ENCODE measurements around the gene FAM83B. TPM values are rescaled to one million over a fixed set of nuclear protein-coding genes. Genes with fewer than 3 reads are reported as not detected.
"Not testable (repeated sequence)": the region's sequence is repeated elsewhere in the genome, so short reads cannot be mapped to it uniquely, and the experiment has no call there.

The FAM83B gene
- total RNA-seq, 2 experiments from 2014 or later: not detected

DNA sequence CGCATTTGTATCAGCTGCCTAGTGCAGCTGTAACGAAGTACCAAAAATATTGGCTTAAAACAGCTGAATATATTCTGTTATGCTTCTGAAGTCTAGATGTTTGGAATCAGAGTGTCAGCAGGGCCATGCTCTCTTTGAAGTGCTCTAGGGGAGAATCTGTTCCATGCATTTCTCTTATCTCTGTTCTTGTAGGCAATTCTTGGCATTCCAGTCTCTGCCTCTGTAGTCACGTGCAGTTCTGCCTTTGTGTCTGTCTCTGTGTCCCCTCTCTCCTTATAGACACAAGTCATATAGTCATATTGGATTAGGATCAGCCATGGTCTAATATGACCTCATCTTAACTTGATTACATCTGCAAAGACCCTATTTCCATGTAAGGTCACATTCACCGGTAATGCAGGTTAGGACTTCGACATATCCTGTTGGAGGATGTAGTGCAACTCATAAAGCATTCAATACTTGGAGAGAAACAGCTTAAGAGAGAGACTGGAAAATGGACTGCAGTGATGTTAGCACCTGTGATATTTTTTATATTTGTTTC lies 18.6 kb downstream of the FAM83B start:
- H3K9me3 Mint-ChIP-seq (ENCODE audit: insufficient read depth): peaks cover 5% of the 10 kb centered on the region
- DNase-seq (no peak), ATAC-seq (no peak)
- H3K36me3 Mint-ChIP-seq (ENCODE audit: low read depth): no peaks in the 10 kb centered on the region
- H3K27ac Mint-ChIP-seq: no peak overlapping the region
- POLR2A ChIA-PET: no interaction called here
- no peaks in the 10 kb centered on the region for H3K27me3 Mint-ChIP-seq (ENCODE audit: low read depth)
- H3K4me1 Mint-ChIP-seq (ENCODE audit: low read depth): no peaks in the 10 kb centered on the region
- CTCF ChIA-PET: no interaction called here
- no peak overlapping the region for H3K4me3 Mint-ChIP-seq

DNA sequence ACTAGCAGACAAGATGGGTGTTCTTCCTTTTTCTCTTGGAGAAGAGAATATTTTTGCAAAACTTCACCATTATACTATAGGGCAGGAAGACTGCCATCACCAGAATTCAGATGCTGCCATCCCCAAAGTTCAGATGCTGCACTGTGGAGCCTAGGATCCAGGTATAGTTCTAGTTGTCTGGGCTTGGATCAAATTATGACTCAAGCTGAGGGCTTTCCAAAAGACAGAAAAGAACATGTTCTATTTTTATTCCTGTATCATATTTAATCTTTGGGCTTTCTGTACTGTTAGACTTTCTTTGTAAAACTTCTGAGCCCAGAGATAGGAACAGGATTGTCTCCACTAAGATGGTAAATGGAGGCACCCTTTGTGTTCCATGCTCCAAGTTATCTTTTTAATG lies 22.0 kb downstream of the FAM83B start:
- Mint-ChIP-seq H3K27ac (no peak overlapping the region), H3K36me3 (ENCODE audit: low read depth) (no peaks in the 10 kb centered on the region), H3K27me3 (ENCODE audit: low read depth) (no peaks in the 10 kb centered on the region), H3K4me1 (ENCODE audit: low read depth) (no peaks in the 10 kb centered on the region), H3K9me3 (ENCODE audit: insufficient read depth) (peaks cover 3% of the 10 kb centered on the region), H3K4me3 (no peak overlapping the region)
- POLR2A ChIA-PET: no interaction called here
- CTCF ChIA-PET: no interaction called here
- DNase-seq (no peak), ATAC-seq (no peak)

DNA sequence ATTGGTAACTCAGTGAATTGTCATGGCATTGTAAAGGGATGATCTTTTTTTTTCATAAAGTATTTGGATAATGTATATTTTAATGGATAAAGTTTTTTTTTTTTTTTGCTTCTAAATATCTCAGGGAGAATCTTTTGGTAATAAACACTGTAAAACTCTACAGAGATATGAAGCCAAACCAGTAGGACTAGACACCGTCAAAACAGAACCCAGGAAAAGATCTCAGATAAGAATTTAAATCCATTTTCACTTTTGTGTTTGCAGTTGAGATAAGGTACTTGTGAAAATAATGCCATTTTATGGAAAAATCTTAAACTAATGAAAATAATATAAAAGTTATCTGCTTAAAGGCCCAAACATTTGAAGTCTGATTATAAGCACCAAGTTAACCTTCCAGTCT lies 27.0 kb downstream of the FAM83B start:
- Mint-ChIP-seq H3K36me3 (ENCODE audit: low read depth) (no peaks in the 10 kb centered on the region), H3K4me3 (no peak overlapping the region), H3K27me3 (ENCODE audit: low read depth) (no peaks in the 10 kb centered on the region), H3K9me3 (ENCODE audit: insufficient read depth) (peaks cover 3% of the 10 kb centered on the region), H3K27ac (no peak overlapping the region), H3K4me1 (ENCODE audit: low read depth) (no peaks in the 10 kb centered on the region)
- ChIA-PET CTCF (interaction anchor here (0.7 kb wide), 1 partner anchor 403 kb away, joined by 3 read pairs; no protein-coding TSS in a partner anchor), POLR2A (no interaction called here)
- no peak for ATAC-seq
- no peak for DNase-seq

DNA sequence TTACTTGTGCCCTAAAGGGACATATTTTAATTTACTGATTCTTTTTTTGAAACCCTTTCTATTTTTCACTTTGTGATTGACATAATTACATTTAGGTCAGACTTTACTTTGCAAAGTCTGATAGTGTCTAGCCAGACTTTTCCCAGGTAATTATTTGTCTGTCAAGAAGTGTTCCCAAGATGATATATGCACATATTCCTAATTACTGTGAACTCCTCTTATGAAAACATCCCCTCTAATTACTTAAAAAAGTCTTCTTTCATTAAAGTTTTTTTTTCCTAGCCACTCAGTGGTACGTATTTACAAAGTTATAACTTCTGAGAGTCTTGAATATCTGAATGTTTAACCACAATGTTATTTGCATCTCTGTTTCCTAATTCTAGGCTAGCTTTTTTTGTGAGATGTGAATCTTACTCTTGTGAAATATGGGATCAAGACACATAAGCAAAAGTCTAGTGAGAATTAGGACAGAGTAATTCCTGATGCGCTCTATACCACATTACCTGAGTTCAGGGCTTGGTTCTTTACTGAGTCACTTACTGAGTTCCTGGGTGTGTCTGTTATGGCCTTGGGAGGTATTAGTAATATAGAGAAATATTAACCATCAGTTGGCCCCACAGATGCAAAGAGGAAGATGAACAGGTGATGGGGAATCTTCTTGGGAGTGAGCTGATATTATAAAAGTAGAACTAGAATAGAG lies 27.9 kb downstream of the FAM83B start:
- DNase-seq (no peak), ATAC-seq (no peak)
- Mint-ChIP-seq H3K27ac (no peak overlapping the region), H3K36me3 (ENCODE audit: low read depth) (no peaks in the 10 kb centered on the region), H3K27me3 (ENCODE audit: low read depth) (no peaks in the 10 kb centered on the region), H3K4me1 (ENCODE audit: low read depth) (no peaks in the 10 kb centered on the region), H3K4me3 (no peak overlapping the region), H3K9me3 (ENCODE audit: insufficient read depth) (peaks cover 3% of the 10 kb centered on the region)
- POLR2A ChIA-PET: no interaction called here
- CTCF ChIA-PET: no interaction called here

DNA sequence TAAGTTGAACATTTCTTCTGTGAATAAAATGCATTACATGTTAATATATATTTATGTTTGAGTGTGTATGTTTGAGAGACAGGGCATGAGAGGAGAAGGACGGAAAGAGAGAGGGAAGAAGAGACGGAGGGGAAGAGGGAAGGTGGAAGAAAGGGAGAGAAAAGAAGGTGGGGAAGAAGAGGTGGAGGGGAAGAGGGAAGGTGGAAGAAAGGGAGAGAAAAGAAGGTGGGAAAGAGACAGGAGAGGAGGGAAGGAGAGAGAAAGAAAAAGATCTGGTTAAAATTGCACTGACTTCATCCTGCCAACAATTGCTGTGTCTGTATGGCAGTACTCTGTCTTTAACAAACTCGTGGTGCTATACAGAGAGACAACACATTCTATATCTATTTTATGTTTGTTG lies 29.0 kb downstream of the FAM83B start:
- H3K27me3 Mint-ChIP-seq (ENCODE audit: low read depth): no peaks in the 10 kb centered on the region
- no peak for ATAC-seq
- no peaks in the 10 kb centered on the region for H3K36me3 Mint-ChIP-seq (ENCODE audit: low read depth)
- peaks cover 3% of the 10 kb centered on the region for H3K9me3 Mint-ChIP-seq (ENCODE audit: insufficient read depth)
- DNase-seq: no peak
- H3K27ac Mint-ChIP-seq: no peak overlapping the region
- CTCF ChIA-PET: no interaction called here
- no peaks in the 10 kb centered on the region for H3K4me1 Mint-ChIP-seq (ENCODE audit: low read depth)
- H3K4me3 Mint-ChIP-seq: no peak overlapping the region
- POLR2A ChIA-PET: no interaction called here

DNA sequence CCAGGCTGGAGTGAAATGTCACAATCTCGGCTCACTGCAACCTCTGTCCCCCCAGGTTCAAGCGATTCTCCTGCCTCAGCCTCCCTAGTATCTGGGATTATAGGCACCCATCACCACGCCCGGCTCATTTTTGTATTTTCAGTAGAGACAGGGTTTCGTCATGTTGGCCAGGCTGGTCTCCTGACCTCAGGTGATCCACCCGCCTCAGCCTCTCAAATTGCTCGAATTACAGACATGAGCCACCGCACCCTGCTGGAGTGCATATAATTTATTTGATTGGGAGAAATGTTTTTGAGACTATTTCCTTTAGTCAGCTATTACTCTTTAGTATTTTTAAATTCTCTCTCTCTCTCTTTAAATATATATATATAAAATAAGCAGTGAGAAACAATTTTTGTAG lies 29.8 kb downstream of the FAM83B start:
- ChIA-PET POLR2A (no interaction called here), CTCF (no interaction called here)
- no peaks in the 10 kb centered on the region for H3K27me3 Mint-ChIP-seq (ENCODE audit: low read depth)
- no peak for ATAC-seq
- H3K36me3 Mint-ChIP-seq (ENCODE audit: low read depth): no peaks in the 10 kb centered on the region
- peaks cover 3% of the 10 kb centered on the region for H3K9me3 Mint-ChIP-seq (ENCODE audit: insufficient read depth)
- no peak for DNase-seq
- no peaks in the 10 kb centered on the region for H3K4me1 Mint-ChIP-seq (ENCODE audit: low read depth)
- H3K4me3 Mint-ChIP-seq: no peak overlapping the region
- no peak overlapping the region for H3K27ac Mint-ChIP-seq

DNA sequence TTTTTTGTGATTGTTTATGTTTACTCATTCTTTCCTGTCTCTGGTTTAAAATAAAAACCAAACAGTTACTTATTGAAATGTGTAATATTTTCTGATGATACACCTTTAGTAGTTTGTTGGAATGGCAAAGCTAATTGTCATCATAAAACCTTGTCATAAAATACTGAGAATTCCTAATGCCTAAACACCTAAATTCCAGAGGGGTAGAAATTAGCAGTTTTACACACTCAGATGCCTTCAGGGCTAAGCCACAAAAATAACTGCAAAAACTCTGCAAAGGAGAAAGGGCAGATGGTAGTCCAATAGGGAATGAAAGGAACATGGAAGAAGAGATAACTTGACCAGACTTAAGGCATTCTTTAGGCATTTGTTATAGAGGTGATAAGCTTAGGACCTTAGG lies 30.3 kb downstream of the FAM83B start:
- H3K4me1 Mint-ChIP-seq (ENCODE audit: low read depth): no peaks in the 10 kb centered on the region

DNA sequence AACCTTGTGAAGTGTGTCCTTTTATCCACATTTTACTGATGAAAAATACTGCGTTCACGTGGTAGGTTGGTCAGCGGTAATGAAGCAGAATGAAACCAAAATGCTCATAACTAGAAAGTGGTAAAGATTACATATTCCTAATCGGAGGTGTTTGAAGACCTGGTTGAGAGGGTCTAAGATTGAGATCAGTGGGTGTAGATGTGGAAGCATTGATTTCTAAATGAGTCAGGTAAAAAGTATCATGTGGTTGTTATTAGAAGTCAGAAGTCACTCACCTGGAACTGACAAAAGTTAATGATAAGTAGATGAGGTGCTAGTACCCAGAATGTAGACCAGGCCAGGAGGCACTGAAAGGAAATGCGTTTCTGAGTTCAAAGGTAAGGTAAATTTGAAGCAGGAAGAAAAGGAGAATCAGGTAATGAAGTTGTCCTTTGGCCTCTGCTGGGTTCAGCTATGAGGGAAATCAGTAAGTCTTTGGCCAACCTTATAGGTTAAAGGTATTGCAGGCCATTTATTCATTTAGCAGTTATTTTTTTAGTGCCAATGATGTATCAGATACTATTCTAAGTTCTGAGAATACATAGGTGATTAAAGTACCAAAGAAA lies 31.2 kb downstream of the FAM83B start:
- ChIA-PET CTCF (no interaction called here), POLR2A (no interaction called here)
- H3K9me3 Mint-ChIP-seq (ENCODE audit: insufficient read depth): no peaks in the 10 kb centered on the region

More for the DNA sequence above, 30.3 kb downstream of the FAM83B start:
- peaks cover 3% of the 10 kb centered on the region for H3K9me3 Mint-ChIP-seq (ENCODE audit: insufficient read depth)
- no peak overlapping the region for H3K27ac Mint-ChIP-seq
- ATAC-seq (no peak), DNase-seq (no peak)
- H3K4me3 Mint-ChIP-seq: no peak overlapping the region
- ChIA-PET POLR2A (no interaction called here), CTCF (no interaction called here)
- no peaks in the 10 kb centered on the region for H3K36me3 Mint-ChIP-seq (ENCODE audit: low read depth)
- no peaks in the 10 kb centered on the region for H3K27me3 Mint-ChIP-seq (ENCODE audit: low read depth)

DNA sequence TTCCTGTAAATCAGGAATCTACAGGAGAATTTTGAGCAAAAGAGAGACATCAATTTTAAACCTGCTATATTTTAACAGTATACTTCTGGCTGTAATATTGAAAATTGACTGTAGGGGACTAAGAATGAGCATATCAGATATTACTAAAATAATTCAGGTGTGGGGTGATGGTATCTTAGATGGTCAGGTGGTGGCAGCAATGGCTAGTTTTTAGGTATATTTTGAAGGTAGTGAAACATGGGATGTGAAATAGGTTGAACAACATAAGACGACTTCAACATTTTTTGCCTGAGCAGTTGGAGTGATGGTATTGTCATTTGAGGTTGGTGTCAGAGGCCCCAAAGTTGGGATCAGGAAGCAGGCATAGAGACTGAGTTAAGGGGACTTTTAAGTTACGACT lies 32.1 kb downstream of the FAM83B start:
- Mint-ChIP-seq H3K4me1 (ENCODE audit: low read depth) (no peaks in the 10 kb centered on the region), H3K36me3 (ENCODE audit: low read depth) (no peaks in the 10 kb centered on the region), H3K9me3 (ENCODE audit: insufficient read depth) (no peaks in the 10 kb centered on the region), H3K4me3 (no peak overlapping the region), H3K27me3 (ENCODE audit: low read depth) (no peaks in the 10 kb centered on the region), H3K27ac (no peak overlapping the region)
- ChIA-PET POLR2A (no interaction called here), CTCF (no interaction called here)
- ATAC-seq (no peak), DNase-seq (no peak)

More for the DNA sequence above, 31.2 kb downstream of the FAM83B start:
- no peak overlapping the region for H3K27ac Mint-ChIP-seq
- no peaks in the 10 kb centered on the region for H3K27me3 Mint-ChIP-seq (ENCODE audit: low read depth)
- DNase-seq (no peak), ATAC-seq (no peak)
- no peak overlapping the region for H3K4me3 Mint-ChIP-seq
- no peaks in the 10 kb centered on the region for H3K4me1 Mint-ChIP-seq (ENCODE audit: low read depth)
- H3K36me3 Mint-ChIP-seq (ENCODE audit: low read depth): no peaks in the 10 kb centered on the region

DNA sequence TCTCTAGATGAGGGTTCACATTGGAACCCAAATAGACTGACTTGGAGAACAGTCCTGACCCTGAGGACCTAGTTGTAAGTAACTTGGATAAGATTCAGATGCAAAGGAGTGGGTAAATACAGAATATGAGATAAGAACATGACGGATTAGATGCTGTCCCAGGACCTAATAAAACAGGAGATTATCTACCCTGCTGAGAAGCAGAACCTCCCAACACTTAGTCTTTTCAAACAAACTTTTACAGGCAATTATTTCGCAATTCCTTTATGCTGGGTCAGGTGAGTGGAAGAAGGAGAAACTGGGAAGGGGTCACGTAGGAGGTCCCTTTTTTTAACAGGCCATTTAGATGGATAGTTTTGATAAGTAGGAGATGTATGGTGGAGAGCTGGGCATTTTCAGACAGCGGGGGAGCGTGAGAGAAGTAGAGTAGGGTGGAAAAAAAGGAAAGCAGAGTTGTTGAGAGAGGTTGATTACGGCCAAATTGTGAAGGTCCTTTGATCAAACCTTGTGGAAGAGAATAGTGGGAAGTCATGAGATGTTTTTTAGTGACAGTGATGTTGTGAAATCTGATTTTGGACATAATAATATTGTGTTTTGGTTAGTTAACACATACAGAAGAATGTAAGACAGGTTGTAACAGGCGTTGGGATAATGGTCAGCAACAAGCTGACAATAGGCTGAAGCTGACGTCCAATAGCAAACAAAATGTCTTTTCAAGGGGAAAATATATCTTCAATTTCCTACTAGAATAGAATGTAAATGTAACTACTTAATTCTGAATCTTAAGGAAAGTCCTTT lies 32.8 kb downstream of the FAM83B start:
- Mint-ChIP-seq H3K9me3 (ENCODE audit: insufficient read depth) (no peaks in the 10 kb centered on the region), H3K4me3 (no peak overlapping the region), H3K27me3 (ENCODE audit: low read depth) (no peaks in the 10 kb centered on the region), H3K4me1 (ENCODE audit: low read depth) (no peaks in the 10 kb centered on the region), H3K36me3 (ENCODE audit: low read depth) (no peaks in the 10 kb centered on the region), H3K27ac (no peak overlapping the region)
- no peak for DNase-seq
- POLR2A ChIA-PET: no interaction called here
- CTCF ChIA-PET: no interaction called here
- ATAC-seq: no peak

DNA sequence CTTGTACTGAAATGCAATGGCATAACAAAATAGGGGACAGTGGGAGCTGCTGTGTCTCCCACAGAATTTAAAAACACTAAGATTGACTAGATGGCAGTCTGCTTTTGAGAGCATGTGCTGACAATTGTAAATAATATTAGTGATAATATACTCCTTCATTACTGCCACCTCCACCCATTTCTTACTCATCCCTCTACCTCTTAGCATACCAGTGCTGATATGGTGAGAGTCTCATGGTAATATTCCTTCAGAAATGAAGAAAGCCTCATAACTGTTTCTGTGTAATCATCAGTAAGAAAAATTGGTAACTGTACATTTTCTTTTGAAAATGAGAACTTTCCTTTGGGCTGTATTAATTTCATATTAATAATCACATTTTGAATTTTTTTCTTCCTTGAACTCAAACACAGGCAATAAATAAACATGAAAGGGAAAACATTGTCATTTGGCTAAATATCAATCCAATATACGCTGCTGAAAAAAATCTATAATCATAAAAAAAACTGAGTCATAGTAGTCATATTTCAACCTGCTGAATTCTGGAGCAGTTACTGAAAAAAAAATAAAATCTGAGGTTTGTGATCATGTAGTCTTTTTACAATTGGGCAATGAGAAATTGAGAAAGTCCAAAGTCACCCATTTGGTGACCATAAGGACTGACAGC lies 34.6 kb downstream of the FAM83B start:
- Mint-ChIP-seq H3K4me3 (no peak overlapping the region), H3K9me3 (ENCODE audit: insufficient read depth) (no peaks in the 10 kb centered on the region), H3K36me3 (ENCODE audit: low read depth) (no peaks in the 10 kb centered on the region), H3K4me1 (ENCODE audit: low read depth) (no peaks in the 10 kb centered on the region), H3K27me3 (ENCODE audit: low read depth) (no peaks in the 10 kb centered on the region), H3K27ac (no peak overlapping the region)
- no peak for DNase-seq
- POLR2A ChIA-PET: no interaction called here
- ATAC-seq: no peak
- CTCF ChIA-PET: no interaction called here

DNA sequence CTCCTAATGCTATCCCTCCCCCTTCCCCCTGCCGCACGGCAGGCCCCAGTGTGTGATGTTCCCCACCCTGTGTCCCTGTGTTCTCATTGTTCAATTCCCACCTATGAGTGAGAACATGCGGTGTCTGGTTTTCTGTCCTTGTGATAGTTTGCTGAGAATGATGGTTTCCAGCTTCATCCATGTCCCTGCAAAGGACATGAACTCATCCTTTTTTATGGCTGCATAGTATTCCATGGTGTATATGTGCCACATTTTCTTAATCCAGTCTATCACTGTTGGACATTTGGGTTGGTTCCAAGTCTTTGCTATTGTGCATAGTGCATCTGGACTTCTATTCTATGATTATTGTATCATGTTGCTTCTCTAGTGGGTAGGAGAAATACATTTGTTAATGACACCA lies 35.3 kb downstream of the FAM83B start:
- H3K27me3 Mint-ChIP-seq (ENCODE audit: low read depth); H3K4me3 Mint-ChIP-seq; H3K36me3 Mint-ChIP-seq (ENCODE audit: low read depth); DNase-seq; ATAC-seq; CTCF ChIA-PET; POLR2A ChIA-PET; H3K9me3 Mint-ChIP-seq (ENCODE audit: insufficient read depth); H3K27ac Mint-ChIP-seq; H3K4me1 Mint-ChIP-seq (ENCODE audit: low read depth): not testable (repeated sequence)
